ENCODE measurements around the gene MAPK1IP1L.

GRCh38 chr14:55051165-55051422 lies 353 bp upstream of the MAPK1IP1L start:
- TF ChIP-seq, protein P1, sequence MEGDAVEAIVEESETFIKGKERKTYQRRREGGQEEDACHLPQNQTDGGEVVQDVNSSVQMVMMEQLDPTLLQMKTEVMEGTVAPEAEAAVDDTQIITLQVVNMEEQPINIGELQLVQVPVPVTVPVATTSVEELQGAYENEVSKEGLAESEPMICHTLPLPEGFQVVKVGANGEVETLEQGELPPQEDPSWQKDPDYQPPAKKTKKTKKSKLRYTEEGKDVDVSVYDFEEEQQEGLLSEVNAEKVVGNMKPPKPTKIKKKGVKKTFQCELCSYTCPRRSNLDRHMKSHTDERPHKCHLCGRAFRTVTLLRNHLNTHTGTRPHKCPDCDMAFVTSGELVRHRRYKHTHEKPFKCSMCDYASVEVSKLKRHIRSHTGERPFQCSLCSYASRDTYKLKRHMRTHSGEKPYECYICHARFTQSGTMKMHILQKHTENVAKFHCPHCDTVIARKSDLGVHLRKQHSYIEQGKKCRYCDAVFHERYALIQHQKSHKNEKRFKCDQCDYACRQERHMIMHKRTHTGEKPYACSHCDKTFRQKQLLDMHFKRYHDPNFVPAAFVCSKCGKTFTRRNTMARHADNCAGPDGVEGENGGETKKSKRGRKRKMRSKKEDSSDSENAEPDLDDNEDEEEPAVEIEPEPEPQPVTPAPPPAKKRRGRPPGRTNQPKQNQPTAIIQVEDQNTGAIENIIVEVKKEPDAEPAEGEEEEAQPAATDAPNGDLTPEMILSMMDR (IDR thresholded peaks at IDR 0.05 in 4 of 5, conservative IDR thresholded peaks at IDR 0.05 in 1 of 5): no peak
- TF ChIP-seq POLR2A (IDR thresholded peaks at IDR 0.05): no peak

All from gastrocnemius medialis (tissue), 4 donors.